Midbrain (tissue), 1 donor: ENCODE data around the gene DHRS1.
A peak's percentile ranks its signal among the peaks of the same experiment; 100 is the strongest.
"Not testable (repeated sequence)": the region's sequence is repeated elsewhere in the genome, so short reads cannot be mapped to it uniquely, and the experiment has no call there.

Experiments
- DNase-seq: peaks from one replicate; lab custom pipeline; 2025; lab: John Stamatoyannopoulos, UW

DHRS1 gene

DNA sequence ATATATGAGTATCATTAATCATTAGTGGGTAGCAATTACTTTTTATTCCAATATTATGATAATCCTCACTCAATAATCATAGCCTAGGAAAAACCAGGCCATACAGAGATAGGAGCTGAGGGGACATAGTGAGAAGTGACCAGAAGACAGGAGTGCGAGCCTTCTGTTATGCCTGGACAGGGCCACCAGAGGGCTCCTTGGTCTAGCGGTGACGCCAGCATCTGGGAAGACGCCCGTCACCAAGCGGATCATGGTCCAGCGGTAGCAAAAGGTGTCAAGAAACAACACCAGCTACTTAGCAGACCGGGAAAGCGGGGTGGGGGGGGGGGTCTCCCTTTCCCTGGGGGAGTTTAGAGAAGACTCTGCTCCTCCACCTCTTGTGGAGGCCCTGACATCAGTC lies 28.3 kb upstream of the DHRS1 start:
- DNase-seq, result not testable (repeated sequence)

DNA sequence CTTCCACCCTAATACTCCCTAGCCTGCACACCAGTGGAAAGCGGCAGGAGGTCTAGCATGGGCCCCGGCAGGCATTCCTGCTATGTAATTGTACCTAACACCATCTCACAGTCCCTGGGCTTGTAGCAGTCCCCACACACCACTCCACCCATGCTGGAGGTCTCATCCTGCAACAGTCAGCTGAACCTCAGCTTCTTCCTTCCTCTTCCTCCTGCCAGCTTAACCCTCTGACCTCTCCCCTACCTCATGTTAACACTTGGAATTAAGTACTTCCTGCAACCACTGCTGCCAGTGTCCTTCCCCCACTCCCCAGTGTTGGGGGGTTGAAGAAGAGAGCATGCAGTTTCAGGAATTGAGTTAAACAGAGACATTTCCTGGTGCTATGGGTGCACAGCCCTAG lies 27.7 kb upstream of the DHRS1 start:
- no peak for DNase-seq

DNA sequence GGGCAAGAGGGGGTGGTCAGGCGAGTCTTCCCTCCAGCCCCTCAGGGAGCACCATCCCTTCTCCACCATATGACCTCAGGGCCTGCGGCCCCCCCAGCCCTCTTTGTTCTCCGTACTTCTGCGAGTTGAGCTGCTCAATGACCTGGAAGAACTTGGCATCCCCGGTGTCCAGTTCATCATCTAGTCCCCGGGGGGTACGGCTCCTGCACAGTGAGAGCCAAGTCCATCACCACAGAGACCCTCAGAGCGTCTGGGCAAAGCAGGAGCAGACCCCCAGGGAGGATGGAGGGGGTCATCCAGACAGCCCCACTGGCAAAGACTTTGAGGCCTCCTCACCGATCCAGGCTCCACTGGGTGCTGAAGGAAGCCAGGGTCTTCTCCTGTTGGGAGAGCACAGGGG lies 26.4 kb upstream of the DHRS1 start:
- DNase-seq, result no peak

DNA sequence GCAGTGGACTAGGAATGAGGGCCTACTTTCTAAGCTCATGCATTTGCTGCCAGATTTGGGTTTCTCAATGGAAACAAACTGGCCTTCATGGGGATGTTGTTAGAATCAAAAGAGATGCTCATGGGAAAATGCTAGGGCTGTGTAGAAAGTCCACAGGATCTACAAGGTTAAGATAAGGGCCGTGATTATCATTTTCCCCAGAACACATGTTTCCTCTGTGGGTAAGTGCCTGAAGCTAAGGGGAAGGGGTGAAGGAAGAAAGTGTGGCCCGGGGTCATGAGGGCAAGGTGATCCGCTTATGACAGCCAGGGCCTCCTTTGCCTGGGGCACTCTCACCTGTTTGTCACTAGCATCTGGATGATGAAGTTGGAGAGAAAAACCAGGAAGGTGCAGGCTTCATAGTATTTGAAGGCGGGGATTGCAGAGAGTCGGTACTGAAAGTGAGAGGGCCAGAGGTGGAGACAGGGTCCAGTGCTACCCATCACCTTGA lies 25.5 kb upstream of the DHRS1 start:
- DNase-seq, result no peak

DNA sequence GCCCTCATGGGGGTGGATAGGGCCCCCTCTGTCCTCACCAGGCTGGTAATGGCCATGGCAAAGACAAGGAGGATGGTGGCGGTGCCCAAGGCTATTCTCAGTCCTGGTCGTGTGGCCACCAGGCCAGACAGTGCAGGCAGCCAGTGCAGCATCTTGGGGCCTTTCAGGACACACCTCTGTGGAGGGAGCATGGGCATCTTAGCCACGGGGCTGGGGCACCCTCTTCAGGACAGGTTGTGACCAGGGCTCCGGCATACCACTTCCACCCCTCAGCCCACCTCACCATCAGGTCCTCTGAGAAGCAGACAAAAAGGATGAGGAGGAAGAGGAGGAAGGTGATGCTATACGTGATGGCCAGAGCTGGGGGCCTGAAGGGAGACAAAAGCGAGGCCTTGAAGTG lies 24.4 kb upstream of the DHRS1 start:
- DNase-seq, result no peak

DNA sequence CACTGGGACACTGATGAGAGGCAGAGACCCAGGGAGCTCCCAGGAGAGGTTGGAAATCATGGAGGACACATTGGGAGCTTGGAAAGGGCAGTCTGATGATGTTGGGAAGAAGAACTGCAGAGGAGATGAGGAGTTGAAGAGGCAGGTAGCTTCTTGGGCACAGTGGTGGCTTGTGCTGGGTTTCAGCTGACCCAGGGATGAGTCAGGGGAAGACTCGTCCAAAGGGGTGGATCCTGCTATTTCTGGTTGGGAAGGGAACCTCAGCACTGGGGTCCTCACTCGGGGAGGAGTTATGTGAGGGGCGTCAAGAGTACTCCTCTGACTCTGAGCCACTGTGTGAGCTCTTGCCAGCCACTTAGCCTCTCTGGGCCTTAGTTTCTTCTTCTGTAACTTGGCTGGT lies 23.8 kb upstream of the DHRS1 start:
- no peak for DNase-seq

DNA sequence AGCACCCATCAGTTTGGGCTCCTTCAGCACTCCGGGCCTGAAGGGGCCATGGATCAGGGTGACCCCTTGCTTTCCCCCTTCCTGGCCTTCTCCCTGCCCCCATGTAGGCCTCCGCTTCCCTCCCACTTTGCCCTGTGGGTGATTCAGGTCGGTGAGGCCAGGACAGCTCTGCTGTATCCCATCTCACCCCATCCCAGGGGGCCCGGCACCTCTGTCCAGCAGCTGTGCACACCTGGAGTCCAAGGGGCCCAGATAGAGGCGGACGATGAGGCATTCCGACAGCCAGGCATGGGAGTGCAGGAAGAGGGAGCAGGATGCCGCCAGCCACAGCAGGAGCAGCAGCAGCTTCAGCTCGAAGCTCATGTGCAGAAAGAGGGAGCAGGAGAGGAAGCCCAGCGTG lies 23.1 kb upstream of the DHRS1 start:
- DNase-seq, result no peak

DNA sequence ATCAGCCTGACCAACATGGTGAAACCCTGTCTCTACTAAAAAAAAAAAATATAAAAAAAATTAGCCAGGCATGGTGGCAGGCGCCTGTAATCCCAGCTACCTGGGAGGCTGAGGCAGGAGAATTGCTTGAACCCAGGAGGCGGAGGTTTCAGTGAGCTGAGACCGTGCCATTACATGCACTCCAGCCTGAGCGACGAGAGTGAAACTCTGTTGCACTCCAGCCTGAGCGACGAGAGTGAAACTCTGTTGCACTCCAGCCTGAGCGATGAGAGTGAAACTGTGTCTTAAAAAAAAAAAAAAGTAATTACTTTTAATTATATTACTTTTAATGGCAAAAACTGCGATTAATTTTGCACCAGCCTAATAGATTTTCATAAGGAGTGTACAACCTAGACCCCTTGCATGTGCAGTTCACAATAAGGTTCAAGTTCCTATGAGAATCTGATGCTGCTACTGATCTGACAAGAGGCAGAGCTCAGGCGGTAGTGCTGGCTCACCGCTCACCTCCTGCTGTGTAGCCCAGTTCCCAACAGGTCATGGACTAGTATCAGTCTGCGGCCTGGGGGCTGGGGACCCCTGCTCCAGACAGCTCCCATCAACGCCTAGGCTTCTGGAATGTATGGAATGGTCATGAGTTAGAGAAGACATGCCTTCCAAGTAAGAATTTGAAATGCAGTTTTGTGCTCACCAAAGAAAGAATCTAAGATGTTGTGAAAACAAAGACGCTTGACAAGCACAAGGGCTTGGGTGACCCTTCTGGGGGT lies 21.8 kb upstream of the DHRS1 start:
- no peak for DNase-seq

DNA sequence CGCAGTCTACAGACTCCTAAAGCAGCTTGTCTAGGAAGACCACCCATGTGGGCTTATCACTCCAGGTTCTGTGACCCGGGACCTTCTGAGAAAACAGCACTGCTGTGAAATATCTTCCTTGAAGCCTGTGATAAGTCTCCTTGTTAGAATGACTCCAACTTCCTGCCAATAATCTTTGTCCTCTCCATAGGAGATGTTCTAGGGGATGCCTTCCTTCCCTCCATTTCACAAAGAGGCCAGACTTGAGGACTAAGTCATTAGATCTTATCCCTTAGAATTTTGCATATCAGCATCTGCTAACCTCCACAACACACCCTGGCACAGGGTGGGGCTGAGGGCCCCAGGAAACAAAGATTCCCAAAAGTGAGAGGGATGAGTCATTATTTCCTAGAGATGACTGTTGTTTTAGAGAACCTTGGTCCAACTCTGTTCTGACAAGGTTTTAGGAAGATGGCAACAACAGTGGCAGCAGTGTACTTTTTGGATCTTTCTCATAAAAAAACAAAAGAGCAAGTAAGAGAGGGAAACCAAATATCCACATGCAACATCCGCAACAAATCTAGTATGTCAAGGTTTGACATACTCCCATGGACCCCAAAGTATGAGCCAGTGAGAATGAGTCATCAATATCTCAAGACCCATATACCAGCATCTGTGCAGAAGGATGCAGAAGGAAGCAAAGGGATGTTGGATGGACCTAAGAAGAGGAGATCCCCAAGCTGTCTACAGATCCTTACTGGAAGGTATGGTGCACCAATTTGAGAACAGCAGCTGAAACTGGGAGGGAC lies 17.8 kb upstream of the DHRS1 start:
- no peak for DNase-seq

DNA sequence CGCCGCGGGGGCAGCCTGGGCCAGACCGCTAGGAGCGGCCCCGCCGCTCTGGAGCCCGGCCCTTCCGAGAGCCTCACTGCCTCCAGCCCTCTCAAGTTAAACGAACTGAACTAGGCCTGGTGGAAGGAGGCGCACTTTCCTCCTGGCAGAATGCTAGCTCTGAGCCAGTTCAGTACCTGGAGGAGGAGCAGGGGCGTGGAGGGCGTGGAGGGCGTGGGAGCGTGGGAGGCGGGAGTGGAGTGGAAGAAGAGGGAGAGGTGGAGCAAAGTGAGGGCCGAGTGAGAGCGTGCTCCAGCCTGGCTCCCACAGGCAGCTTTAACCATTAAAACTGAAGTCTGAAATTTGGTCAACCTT lies 17.0 kb upstream of the DHRS1 start:
- DNase-seq, result no peak

DNA sequence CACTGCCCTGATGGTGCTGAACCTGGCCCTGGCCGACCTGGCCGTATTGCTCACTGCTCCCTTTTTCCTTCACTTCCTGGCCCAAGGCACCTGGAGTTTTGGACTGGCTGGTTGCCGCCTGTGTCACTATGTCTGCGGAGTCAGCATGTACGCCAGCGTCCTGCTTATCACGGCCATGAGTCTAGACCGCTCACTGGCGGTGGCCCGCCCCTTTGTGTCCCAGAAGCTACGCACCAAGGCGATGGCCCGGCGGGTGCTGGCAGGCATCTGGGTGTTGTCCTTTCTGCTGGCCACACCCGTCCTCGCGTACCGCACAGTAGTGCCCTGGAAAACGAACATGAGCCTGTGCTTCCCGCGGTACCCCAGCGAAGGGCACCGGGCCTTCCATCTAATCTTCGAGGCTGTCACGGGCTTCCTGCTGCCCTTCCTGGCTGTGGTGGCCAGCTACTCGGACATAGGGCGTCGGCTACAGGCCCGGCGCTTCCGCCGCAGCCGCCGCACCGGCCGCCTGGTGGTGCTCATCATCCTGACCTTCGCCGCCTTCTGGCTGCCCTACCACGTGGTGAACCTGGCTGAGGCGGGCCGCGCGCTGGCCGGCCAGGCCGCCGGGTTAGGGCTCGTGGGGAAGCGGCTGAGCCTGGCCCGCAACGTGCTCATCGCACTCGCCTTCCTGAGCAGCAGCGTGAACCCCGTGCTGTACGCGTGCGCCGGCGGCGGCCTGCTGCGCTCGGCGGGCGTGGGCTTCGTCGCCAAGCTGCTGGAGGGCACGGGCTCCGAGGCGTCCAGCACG lies 16.4 kb upstream of the DHRS1 start:
- DNase-seq, result no peak

DNA sequence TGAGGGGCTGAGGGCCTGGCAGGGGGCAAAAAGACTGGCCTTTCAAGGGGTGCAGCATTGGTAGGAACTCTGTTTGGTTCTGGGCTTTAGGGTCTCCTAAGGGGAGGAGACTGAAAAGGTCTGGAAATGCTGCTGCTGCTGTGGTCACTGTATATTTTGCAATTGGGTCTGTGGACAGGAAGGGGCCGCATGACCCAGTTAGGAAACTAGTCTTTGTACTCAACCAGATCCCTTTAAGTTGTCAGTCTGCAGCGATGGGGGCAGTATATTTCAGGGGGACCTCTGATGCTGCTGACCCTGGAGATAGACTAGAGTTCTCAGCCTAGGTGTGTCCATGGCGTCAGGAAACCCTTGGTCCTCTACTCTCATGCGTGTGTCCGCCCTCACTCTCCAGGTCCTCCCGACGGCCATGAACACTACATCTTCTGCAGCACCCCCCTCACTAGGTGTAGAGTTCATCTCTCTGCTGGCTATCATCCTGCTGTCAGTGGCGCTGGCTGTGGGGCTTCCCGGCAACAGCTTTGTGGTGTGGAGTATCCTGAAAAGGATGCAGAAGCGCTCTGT lies 15.7 kb upstream of the DHRS1 start:
- no peak for DNase-seq

DNA sequence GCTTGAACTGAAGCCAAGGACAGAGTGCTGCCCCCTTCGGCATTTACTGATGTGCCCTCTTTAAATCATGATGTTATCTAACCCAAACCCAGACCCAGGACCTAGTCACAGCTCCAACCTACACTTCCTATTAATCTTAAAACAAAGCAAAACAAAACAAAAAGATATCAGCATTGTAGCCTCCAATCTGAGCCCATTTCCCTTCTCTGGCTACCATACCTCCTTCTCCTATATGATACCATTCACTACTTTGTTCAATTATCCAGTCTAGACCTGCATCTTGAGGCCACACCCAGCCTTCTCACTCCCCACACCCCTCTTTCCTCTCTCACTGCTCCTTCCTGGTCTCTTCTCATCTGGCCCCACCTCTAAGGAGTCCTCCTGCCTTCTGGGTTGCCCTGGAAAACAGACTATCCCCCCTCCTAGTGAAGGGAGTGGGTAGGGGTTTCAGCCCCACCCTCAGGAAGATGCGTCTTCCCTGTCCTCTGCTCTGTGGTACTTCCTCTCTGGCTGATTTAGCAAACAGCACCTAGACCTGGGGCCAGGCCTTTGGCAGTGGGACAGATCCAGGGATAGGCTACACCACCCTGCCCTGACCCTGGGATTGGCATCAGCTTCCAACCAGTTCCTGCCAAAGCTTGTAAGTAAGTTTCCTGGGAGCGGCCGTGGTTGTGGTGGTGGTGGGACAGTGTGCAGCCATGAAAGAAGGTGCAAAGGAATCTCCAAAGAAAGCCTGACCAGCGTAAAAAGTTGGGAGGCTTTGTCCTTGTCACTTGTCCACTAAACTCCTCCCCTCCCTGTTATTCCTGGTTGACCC lies 15.0 kb upstream of the DHRS1 start:
- no peak for DNase-seq

DNA sequence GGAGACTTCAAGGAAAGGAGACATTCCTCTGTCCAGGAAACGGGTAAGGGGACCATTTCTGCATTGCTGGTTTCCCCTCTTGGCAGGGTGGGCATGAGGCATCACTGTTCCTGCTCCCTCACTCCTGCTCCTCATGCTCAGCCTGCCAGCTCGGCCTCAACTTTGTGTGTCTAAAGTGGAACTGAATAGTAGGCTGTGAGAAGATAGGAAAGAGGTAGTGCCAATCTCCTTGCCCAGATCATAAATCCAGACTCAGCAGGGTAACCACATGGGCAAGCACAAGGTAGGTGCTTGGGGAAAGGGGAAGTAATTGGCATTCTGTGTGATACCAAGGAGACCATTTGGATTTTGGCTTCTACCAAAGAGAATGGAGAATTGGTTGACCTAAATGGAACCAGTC lies 14.3 kb upstream of the DHRS1 start:
- no peak for DNase-seq

DNA sequence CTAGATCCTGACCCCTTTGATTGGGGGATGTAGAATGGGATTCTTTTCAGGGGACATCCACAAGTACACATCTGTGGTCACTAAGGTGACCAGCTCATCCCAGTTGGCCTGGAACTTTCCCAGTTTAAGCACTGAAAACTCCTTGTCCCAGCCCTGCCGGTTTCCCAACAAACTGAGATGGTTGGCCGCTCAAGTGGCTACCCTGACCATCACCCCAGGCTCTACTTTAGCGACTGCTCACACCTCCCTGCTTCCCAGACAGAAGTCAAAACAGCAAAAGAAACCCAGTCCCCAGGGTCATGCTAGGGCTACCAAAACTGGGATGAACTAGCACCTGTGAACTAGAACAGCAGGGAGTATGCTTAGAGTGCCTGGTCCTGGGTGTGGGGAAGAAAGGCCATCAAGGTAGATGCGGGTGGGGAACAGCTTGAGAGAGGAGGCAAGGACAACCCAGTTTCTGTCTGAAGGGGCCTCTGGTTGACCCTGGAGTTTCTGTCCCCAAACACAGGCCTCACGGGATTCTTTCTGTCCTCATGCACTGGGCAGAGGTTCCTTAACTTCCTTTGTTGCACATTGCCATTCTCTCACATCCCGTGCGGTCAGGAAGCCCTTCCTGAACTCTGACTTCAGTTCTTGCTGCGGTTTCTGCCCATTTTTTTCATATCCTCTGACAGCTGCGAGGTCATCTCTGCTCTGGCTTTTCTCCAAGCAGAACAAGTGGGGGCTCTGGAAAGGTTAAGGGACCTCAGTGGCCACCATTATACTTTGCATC lies 13.3 kb upstream of the DHRS1 start:
- peak; percentile 12 for DNase-seq

DNA sequence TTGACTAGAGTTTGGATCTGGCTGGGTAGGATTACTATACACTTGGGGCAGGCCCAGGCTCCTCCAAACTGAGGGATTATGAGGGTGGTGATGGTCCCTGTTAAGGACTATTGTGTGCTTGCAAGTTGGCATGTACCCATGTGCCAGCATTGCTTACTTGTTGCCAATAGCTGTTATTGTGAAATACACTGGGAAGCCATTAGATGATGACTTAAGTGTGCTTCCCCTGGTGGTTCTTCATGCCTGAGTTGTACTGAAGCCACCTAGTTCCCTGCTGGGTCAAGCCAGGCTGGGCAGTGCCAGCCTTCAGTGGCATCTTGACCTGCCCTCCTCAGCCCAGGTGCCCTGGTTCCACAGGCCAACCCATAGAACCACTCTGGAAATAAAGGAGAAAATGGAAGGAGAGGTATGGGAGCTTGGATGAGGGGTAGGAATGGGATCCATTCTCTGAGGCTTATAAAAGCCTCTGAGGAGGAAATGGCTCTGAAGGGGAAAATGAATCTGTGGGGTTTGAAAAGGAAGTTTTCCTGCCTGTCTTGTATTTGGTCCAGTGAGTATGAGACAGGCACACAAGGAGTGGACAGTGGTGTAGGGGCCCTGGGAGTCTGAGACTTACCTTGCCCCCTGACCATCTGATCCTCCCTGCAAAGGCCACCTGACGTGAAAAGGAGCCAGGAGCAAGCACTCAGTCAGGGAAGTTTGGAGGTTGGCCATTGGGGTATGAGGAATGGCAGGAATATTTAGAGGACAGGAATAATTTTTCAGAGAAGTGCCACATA lies 12.4 kb upstream of the DHRS1 start:
- DNase-seq, result peak; percentile 12

DNA sequence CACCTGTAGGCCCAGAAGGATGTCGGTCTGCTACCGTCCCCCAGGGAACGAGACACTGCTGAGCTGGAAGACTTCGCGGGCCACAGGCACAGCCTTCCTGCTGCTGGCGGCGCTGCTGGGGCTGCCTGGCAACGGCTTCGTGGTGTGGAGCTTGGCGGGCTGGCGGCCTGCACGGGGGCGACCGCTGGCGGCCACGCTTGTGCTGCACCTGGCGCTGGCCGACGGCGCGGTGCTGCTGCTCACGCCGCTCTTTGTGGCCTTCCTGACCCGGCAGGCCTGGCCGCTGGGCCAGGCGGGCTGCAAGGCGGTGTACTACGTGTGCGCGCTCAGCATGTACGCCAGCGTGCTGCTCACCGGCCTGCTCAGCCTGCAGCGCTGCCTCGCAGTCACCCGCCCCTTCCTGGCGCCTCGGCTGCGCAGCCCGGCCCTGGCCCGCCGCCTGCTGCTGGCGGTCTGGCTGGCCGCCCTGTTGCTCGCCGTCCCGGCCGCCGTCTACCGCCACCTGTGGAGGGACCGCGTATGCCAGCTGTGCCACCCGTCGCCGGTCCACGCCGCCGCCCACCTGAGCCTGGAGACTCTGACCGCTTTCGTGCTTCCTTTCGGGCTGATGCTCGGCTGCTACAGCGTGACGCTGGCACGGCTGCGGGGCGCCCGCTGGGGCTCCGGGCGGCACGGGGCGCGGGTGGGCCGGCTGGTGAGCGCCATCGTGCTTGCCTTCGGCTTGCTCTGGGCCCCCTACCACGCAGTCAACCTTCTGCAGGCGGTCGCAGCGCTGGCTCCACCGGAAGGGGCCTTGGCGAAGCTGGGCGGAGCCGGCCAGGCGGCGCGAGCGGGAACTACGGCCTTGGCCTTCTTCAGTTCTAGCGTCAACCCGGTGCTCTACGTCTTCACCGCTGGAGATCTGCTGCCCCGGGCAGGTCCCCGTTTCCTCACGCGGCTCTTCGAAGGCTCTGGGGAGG lies 11.3 kb upstream of the DHRS1 start, which contains the start of gene LTB4R:
TSS of gene LTB4R (plus strand) at position 857 of the 959 bp plus-strand sequence. CDS start 4,150 bp downstream, outside the sequence.
- peak; percentile 62 for DNase-seq

DNA sequence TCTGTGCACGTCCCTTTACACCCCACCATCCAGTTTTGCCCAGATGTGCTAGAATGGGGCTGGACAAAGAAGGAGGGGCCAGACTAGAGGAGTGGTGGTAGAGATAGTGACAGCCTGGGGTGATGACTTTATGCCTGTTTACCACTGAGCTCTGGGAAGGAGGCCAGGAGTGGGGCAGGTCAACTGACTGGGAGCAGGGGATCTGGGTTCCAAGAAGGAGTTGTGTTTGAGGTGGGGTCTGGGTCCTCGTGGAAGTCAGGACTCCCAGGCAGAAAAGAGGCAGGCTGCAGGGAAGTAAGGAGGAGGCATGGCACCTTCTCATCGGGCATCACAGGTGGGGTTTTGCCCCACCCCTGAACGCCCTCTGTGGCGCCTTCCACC lies 10.7 kb upstream of the DHRS1 start:
- no peak for DNase-seq
